Tibial nerve (tissue), 4 donors: ENCODE measurements around the gene CHN1.

Source experiments
- EP300 ChIP-seq, 2 donors: sonication (generic); formaldehyde crosslinking; IDR thresholded peaks; one replicate each; pipeline ENCODE4 v1.6.1; 2017; ENCODE audit warnings: antibody characterized with exemption in 2 of 2, mild to moderate bottlenecking in 1 of 2
- TF ChIP-seq, protein P1 (sequence below), 5 experiments: fragments of 200-600 bp in 3 of 5; fragments of 450-650 bp in 2 of 5; sonication (generic) in 3 of 5; IDR thresholded peaks; one replicate each; pipeline ENCODE4 v1.5.1; 2016 to 2019; ENCODE audit warnings: antibody characterized with exemption in 5 of 5, mild to moderate bottlenecking in 3 of 5, moderate library complexity in 2 of 5

DNA sequence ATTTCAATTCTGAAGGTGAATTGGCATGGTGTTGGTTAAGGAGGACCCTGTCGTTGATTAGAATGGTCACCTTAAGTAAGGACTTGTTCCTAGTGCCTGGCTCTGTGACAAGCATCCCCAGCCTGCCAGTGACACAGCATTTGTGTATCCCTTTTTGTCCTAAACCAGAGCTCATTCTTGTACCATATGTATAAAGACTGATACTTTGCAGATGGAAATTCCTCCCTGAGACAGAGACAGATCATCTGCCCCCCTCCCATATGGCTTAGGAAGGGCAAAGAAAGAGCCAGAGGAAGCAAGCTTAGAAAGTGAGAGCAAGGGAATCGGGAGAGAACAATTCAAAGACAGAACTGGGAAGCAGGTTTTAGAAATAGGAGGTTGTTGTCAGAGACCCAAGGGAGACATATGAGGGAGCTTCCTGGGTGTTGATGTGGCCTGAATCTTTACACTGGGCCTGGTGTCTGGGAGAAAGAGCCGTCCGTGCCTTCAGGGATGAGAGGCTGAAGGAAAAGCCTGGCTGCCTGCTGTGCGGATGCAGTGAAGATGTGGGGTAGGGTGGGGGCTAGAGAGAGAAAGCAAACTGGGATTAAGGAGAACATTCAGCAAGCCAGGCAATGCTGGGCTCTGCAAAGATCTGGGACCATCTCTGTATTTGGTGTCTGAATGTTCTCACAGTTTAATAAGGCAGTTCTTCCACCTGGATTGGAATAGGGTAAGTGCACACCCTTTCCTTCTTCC lies 227.7 kb downstream of the CHN1 start:
- TF ChIP-seq, protein P1, sequence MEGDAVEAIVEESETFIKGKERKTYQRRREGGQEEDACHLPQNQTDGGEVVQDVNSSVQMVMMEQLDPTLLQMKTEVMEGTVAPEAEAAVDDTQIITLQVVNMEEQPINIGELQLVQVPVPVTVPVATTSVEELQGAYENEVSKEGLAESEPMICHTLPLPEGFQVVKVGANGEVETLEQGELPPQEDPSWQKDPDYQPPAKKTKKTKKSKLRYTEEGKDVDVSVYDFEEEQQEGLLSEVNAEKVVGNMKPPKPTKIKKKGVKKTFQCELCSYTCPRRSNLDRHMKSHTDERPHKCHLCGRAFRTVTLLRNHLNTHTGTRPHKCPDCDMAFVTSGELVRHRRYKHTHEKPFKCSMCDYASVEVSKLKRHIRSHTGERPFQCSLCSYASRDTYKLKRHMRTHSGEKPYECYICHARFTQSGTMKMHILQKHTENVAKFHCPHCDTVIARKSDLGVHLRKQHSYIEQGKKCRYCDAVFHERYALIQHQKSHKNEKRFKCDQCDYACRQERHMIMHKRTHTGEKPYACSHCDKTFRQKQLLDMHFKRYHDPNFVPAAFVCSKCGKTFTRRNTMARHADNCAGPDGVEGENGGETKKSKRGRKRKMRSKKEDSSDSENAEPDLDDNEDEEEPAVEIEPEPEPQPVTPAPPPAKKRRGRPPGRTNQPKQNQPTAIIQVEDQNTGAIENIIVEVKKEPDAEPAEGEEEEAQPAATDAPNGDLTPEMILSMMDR (IDR thresholded peaks at IDR 0.05): no peak
- TF ChIP-seq EP300 (IDR thresholded peaks at IDR 0.05): no peak
